GM21423 (cell line): ENCODE data around the gene HEATR9.

Experiments
- ATAC-seq: cut with Tn5 transposase; IDR thresholded peaks from one replicate; pipeline ENCODE4 v1.9.1; 2021; ENCODE audit warnings: mild to moderate bottlenecking, moderate library complexity; ENCODE audit not compliant: unreplicated experiment

HEATR9 gene

GRCh38 chr17:35895636-35896587, 27.2 kb upstream of the HEATR9 start:
- ATAC-seq = peak; percentile 61

- ATAC-seq = no peak
These were observed 25.5 kb upstream of the HEATR9 start for GRCh38 chr17:35894206-35894605.

- ATAC-seq = no peak
These were observed 25.1 kb upstream of the HEATR9 start for GRCh38 chr17:35893751-35894150.

- no peak for ATAC-seq
These were observed 23.7 kb upstream of the HEATR9 start for GRCh38 chr17:35892091-35893035.

- no peak for ATAC-seq
These were observed 22.6 kb upstream of the HEATR9 start for GRCh38 chr17:35891269-35891668.

GRCh38 chr17:35890774-35891155, 22.1 kb upstream of the HEATR9 start:
- ATAC-seq = peak; percentile 55

- ATAC-seq = no peak
These were observed 21.4 kb upstream of the HEATR9 start for GRCh38 chr17:35889818-35890773.

- no peak for ATAC-seq
These were observed 20.6 kb upstream of the HEATR9 start for GRCh38 chr17:35889241-35889640.

- ATAC-seq = peak; percentile 85
These were observed 11.3 kb upstream of the HEATR9 start, which contains the start of gene CCL5 for GRCh38 chr17:35879773-35880654. CCL5 (minus strand) TSS chr17:35880360.

GRCh38 chr17:35878361-35878760, 9.7 kb upstream of the HEATR9 start:
- ATAC-seq = no peak

GRCh38 chr17:35877345-35878029, 8.8 kb upstream of the HEATR9 start:
- ATAC-seq = no peak

GRCh38 chr17:35876534-35876933, 7.8 kb upstream of the HEATR9 start:
- ATAC-seq = no peak

GRCh38 chr17:35875800-35876139, 7.1 kb upstream of the HEATR9 start:
- ATAC-seq = no peak

- no peak for ATAC-seq
These were observed 6.5 kb upstream of the HEATR9 start for GRCh38 chr17:35875072-35875799.

GRCh38 chr17:35872196-35872980, 3.7 kb upstream of the HEATR9 start:
- ATAC-seq = no peak

GRCh38 chr17:35870906-35871819, 2.5 kb upstream of the HEATR9 start:
- no peak for ATAC-seq
